HuH-7.5 (cell line): Measurements from ENCODE around the gene TMEM38A.
A peak's percentile ranks its signal among the peaks of the same experiment; 100 is the strongest.
"Not testable (repeated sequence)": the region's sequence is repeated elsewhere in the genome, so short reads cannot be mapped to it uniquely, and the experiment has no call there.

Experiments used
- DNase-seq: peaks from one replicate; pipeline ENCODE4 v3.0.0; 2011; ENCODE audit warnings: low spot score

The TMEM38A gene

DNA sequence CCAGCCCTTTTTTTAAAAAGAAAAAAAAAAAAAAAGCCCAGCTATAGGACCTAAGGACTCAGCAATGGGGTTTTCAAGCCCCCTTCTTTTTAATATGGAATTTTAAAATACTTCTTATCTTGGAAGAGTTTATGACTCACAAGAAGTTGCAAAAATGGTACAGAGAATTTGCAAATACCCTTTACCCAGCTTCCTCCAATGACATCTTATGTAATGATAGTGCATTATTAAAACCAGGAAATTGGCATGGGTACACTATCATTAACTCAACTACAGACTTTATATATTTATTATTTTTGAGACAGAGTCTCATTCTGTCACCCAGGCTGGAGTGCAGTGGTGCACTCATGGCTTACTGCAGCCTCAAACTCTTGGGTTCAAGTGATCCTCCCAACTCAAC lies 16.1 kb downstream of the TMEM38A start:
- no peak for DNase-seq

DNA sequence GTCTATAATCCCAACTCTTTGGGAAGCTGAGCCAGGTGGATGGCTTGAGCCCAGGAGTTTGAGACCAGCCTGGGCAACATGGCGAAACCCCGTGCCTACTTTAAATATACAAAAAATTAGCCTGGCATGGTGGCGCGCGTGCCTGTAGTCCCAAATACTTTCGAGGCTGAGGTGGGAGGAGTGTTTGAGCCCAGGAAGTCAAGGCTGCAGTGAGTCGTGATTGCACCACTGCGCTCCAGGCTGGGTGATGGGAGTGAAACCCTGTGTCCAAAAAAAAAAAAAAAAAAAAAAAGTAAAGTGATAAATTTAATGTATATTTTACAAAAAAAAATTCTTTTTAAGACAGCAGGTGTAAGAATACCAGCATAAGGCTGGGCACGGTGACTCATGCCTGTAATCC lies 17.6 kb downstream of the TMEM38A start:
- no peak for DNase-seq

DNA sequence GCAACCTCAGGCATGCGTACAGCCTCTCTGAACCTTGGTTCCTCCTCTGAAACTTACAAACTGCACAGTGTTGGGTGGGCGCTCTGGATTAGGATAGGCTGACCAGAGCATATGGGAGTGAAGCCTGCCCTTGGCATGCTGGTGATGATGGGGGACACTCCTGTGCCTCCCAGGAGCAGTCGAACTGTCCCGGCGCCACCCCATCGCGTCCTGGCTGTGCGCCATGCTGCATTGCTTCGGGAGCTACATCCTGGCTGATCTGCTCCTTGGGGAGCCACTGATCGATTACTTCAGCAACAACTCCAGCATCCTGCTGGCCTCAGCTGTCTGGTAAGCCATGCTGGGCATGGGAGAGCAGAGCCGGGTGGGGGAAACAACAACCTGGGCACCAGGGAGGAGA lies 18.9 kb downstream of the TMEM38A start:
- no peak for DNase-seq

DNA sequence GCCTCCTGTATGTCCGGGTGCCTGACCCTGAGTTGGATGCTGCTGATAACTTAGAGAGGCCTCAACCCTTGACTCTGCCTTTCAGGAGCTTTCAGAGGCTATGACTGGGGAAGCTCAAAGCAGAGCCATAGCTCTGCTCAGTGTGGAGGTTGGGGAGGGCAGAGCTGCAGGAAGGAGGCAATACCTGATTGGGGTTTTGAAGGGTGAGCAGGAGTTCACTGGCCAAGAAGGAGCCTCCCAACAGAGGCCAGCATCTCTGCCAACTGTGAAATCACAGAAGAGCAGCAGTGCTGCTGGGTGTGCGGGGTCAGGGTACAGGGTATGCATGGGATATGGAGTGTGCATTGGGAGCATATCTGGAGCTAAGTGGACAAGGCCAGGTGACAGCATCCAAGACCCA lies 21.6 kb downstream of the TMEM38A start:
- no peak for DNase-seq

DNA sequence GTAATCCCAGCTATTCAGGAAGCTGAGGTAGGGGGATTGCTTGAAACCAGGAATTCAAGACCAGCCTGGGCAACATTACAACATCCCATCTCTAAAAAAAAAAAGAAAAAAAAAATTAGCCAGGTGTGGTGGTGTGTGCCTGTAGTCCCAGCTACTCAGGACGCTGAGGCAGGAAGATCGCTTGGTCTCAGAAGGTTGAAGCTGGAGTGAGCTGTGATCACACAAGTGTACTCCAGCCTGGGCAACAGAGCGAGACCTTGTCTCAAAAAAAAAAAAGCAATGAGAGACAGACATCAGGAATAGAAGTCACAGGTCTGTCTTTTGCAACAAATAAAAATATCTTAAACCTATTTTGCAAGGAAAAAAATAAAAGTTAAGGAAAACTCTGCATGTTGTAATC lies 23.3 kb downstream of the TMEM38A start:
- no peak for DNase-seq

DNA sequence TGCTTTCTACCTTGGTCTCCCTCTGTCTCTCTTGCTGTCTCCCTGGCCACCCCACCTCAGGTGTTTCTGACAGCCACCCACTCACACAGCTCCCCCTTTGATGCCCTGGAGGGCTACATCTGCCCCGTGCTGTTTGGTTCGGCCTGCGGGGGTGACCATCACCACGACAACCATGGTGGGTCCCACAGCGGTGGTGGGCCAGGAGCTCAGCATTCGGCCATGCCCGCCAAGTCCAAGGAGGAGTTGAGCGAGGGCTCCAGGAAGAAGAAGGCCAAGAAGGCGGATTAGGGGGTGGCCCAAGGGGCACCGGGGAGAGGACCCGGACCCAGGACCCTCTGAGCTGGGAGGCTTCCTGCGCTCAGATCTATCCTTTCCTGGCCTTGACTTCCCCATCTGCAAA lies 27.1 kb downstream of the TMEM38A start:
- no peak for DNase-seq

DNA sequence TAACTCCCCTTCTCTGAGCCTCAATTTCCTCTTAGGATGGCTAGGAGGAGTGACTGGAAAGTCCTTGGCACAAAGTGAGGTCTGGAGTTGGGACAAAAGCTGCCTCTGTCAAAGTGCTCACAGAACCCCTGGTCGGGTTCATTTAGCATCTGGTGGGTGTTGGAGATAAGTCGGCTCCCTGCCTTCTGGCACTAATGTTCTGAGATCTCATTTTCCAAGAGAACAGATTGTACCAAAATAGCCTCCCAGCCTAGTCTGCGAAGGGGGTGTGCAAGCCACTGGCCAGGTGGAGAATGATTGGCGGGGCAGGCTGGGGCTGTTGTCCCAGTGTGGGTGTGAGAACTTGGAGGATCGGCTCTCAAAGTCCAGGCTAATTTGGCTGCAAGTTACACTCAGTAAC lies 38.0 kb downstream of the TMEM38A start:
- no peak for DNase-seq

DNA sequence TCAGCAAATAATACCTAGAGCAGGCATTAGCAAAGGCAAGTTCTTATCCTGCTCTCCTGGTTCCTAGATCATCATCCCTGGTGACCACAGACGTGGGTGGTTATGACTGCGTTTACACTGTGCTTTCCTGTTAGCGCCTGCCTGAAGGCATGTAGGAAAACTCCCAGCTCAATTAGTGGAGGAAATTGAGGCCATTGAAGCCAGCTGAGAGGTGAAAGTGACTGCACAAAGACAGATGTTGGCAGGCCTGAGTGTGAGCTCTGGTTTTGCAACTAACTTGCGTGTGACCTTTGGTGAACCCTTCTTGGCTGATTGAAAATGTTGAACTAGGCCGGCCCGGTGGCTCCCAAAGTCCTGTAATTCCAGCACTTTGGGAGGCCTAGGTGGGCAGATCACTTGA lies 41.2 kb downstream of the TMEM38A start:
- DNase-seq = no peak

DNA sequence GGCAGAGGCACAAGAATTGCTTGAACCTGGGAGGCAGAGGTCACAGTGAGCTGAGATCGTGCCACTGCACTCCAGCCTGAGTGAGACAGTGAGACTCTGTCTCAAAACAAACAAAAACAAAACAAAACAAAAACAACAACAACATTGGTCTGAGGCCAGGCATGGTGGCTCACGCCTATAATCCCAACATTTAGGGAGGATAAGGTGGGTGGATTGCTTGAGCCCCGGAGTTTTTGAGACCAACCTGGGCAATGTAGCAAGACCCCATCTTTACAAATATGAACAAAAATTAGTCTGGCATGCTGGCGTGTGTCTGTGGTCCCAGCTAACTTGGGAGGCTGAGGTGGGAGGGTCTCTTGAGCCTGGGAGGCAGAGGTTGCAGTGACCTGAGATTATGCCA lies 42.7 kb downstream of the TMEM38A start:
- DNase-seq = no peak

DNA sequence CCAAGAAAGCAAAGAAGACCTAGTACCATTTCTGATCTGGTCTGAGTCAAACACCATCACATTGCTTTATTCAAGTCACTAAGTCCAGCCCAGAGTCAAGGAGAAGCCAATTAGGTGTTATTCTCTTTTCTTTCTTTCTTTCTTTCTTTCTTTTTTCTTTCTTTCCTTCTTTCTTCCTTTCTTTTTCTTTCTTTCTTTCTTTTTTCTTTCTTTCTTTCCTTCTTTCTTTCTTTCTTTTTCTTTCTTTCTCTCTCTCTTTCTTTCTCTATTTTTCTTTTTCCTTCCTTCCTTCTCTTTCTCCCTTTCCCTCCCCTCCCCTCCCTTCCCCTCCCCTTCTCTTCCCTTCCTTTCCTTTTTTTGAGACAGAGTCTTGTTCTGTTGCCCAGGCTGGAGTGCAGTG lies 49.9 kb downstream of the TMEM38A start:
- DNase-seq = not testable (repeated sequence)

DNA sequence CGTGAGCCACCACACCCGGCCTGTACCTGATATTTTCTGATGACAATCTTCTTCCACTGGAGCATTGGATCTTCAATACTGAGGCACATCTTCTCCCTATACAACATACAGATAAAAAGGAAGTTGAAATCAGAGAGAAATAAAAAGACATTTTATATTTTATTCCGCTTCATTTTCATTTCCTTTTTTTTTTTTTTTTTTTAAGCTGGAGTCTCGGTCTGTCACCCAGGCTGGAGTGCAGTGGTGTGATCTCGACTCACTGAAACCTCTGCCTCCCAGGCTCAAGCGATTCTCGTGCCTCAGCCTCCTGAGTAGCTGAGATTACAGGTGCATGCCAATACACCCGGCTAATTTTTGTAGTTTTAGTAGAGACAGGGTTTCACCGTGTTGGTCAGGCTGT lies 51.4 kb downstream of the TMEM38A start:
- DNase-seq = not testable (repeated sequence)

DNA sequence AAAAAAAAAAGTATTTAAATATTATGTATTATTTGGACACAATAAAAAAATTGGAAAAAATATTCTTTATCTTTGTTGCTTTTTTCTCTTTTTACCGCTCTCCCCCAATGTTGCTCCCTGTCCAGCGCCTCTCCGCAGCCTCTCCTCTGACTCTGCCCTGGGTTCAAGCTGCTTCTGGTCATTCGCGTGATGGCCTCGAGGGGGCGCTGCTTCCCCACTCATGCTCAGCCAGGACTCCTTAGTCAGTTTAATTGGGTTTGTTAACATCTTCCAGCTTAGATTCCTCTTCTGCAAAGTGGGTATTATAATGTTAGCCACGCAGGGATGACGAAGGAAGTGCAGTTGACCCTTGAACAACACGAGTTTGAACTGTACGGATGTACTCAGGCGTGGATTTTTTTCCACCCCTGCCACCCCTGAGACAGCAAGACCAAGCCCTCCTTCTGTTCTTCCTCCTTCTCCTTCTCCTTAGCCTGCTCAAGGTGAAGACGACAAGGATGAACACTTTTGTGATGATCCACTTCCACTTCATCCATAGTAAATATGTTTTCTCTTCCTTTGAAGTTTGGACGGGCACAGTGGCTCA lies 53.9 kb downstream of the TMEM38A start:
- peak; percentile 34 for DNase-seq

DNA sequence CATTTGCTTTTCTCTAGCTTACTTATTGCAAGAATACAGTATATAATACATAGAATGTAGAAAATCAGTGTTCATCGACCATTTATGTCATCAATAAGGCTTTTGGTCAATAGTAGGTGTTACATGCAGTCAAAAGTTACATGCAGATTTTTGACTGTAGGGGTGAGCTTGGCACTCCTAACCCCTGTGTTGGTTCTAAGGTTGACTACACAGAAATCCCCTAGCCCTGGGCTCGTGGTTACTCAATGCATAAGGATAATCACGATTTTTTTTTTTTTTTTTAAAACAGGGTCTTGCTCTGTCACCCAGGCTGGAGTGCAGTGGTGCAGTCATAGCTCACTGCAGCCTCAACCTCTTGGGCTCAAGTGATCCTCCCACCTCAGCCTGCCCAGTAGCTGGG lies 54.7 kb downstream of the TMEM38A start:
- no peak for DNase-seq

DNA sequence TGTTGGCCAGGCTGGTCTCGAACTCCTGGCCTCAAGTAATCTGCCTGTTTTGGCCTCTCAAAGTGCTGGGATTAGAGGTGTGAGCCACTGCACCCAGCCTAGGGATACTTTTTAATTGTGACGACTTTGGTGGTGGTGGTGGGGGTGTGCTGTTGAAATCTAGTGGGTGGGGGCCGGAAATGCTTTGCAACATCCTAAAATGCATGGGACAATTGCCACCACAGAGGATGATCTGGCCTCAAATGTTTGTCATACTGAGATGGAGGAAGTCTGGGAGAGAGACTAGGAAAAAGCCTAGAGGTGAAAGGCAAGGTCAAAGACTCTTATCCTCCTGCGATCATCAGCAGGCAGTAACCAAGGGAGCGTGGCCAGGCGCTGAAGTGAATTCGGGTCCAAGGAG lies 60.1 kb downstream of the TMEM38A start:
- DNase-seq = no peak

DNA sequence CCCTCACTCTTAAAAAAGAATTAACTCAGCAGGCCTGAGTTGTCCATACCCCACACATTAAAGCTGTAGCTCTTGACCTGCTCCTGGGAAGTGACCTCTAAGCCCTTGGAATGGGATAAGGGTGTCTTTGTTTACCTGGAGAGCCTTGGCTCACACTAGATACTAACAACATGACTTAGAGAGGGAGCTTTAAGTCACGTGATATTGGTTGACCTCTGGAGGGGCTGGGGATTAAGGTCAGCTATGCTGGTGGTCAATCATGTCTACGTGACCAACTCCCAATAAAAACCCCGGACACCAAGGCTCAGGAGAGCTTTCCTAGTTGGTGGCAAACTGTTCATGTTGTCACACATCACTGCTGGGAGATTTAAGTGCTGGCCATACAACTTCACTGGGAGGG lies 61.7 kb downstream of the TMEM38A start:
- DNase-seq = no peak

DNA sequence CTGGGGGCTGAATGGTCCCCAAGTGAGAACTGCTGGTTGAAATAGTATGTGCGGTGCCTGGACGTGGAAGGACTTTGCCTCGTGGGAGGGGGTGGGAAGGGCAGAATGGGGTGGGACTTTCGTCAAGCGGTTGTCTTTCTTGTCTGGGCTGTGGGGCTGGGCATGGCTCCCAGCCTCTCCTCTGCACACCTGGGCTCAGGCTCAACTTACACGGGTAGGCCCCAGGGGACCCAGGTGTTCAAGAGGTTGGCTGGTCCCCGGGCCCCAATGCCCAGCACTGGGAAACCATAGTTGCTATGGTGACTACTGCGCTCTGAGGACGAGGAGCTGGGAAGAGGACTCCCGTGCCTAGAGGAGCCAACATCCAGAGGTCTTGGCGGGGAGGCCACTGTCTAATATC lies 66.0 kb downstream of the TMEM38A start:
- no peak for DNase-seq

DNA sequence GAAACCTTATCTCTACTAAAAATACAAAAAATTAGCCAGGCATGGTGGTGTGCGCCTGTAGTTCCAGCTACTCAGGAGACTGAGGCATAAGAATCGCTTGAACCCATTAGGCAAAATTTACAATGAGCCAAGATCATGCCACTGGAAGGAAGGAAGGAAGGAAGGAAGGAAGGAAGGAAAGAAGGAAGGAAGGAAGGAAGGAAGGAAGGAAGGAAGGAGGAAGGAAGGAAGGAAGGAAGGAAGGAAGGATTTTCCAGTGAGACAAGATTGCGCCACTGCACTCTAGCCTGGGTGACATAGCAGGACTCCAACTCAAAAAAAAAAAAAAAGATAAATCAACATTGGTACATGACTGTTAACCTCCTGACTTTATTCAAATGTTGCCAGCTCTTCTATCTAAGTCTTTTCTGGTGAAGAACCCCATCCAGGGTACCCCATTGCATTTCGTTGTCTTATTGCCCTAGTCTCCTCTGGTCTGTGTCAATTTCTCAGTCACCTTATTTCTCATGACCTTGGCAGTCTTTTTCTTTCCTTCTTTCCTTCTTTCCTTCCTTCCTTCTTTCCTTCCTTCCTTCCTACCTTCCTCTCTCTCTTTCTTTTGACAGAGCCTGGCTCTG lies 74.8 kb downstream of the TMEM38A start:
- not testable (repeated sequence) for DNase-seq

DNA sequence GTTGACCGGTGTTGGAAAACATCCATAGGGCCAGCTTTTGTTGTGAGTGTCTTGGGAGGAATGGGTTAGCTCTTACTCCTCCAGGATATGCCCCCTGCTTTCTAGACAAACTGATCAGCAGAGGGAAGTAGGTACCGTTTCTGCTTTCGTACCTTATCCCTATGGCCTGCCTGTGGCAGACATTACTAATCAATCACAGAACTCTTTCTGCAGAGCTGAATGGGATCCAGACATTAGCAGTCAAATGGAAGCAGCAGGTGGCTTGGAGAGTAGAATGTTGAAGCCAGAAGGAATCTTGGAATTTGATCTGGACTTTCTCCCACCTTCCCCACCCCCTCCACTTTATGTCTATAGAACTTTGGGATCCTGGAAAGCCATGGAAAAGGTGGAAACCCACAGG lies 75.8 kb downstream of the TMEM38A start:
- no peak for DNase-seq

DNA sequence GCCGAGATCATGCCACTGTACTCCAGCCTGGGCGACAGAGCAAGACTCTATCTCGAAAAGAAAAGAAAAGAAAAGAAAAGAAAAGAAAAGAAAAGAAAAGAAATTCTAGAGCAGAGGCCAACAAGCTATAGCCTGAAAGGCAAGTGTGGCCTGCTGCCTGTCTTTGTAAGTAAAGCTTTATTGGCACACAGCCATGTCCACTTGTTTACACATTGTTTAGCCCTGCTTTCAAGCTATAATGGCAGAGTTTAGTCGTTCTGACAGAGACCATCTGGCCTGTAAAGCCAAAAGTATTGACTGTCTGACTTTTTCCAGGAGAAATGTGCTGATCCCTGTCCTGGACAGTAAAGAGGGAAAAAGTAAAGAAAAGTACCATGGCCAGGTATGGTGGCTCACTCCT lies 77.0 kb downstream of the TMEM38A start:
- DNase-seq = no peak

DNA sequence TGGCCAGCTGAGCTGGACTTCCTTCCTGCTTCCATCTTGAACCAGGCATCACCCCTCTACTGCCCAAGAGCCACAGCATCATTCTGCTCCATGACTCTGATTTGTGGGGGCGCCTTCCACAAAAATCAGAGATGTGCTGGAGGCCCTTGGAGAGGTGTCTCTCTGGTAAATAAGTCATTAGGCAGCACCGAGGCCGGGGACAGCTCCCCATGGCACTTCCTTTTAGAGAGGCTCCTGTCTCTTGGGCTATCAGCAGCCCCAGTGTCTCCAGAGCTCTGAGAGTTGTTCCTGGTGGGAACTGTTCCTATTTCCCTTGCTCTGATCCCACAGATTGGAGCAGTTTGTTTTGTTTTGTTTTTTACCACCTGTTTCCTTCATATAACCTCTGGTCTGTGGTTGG lies 78.6 kb downstream of the TMEM38A start:
- DNase-seq = no peak
